GM12873 (cell line): ENCODE results near the gene SOAT2.

ENCODE experiments used
- CTCF ChIP-seq: IDR thresholded peaks from 2 replicates; pipeline ENCODE4 v1.5.1; 2012; ENCODE audit warnings: low read depth, mild to moderate bottlenecking, moderate library complexity, low read length, control low read depth; ENCODE audit not compliant: insufficient read depth; ENCODE audit errors: missing control alignments

The SOAT2 gene

GRCh38 chr12:53074283-53074998, 28.8 kb upstream of the SOAT2 start:
- TF ChIP-seq CTCF: no peak

GRCh38 chr12:53074999-53075370, 28.3 kb upstream of the SOAT2 start:
- no peak for TF ChIP-seq CTCF

GRCh38 chr12:53076461-53076860, 26.8 kb upstream of the SOAT2 start:
- TF ChIP-seq CTCF: no peak

GRCh38 chr12:53077030-53077429, 26.3 kb upstream of the SOAT2 start:
- TF ChIP-seq CTCF: no peak

- TF ChIP-seq CTCF: no peak
Observed at GRCh38 chr12:53078425-53079225, 24.7 kb upstream of the SOAT2 start.

- no peak for TF ChIP-seq CTCF
Observed at GRCh38 chr12:53079226-53080117, 23.8 kb upstream of the SOAT2 start, which contains the start of gene SPRYD3. SPRYD3 (minus strand) TSS chr12:53079390; CDS start chr12:53079333, 57 bp downstream.
